HUES48 (cell line): Measurements from ENCODE around the gene HMGN3.
A peak's percentile ranks its signal among the peaks of the same experiment; 100 is the strongest.

Experiments used
- H3K27ac ChIP-seq: one replicate; pipeline ENCODE4 v1.7.0; 2013; ENCODE audit warnings: low read depth, low read length, inconsistent platforms
- H3K27me3 ChIP-seq: 2 replicates; pipeline ENCODE4 v1.6.1; 2013; ENCODE audit warnings: mild to moderate bottlenecking, low read length; ENCODE audit not compliant: control insufficient read depth, insufficient read depth
- H3K36me3 ChIP-seq: 2 replicates; pipeline ENCODE4 v1.6.1; 2013; ENCODE audit warnings: low read length; ENCODE audit not compliant: control insufficient read depth, insufficient read depth
- H3K4me1 ChIP-seq: 2 replicates; pipeline ENCODE4 v1.6.1; 2013; ENCODE audit warnings: mild to moderate bottlenecking, low read length; ENCODE audit not compliant: control insufficient read depth, insufficient read depth
- H3K4me3 ChIP-seq: 2 replicates; pipeline ENCODE4 v1.5.1; 2013; ENCODE audit warnings: mild to moderate bottlenecking, low read depth, low read length
- H3K9ac ChIP-seq: 2 replicates; pipeline ENCODE4 v1.6.1; 2013; ENCODE audit warnings: mild to moderate bottlenecking, low read depth, low read length, moderate library complexity
- H3K9me3 ChIP-seq: 2 replicates; pipeline ENCODE4 v1.6.1; 2013; ENCODE audit warnings: low read length; ENCODE audit not compliant: control insufficient read depth, insufficient read depth

HMGN3 gene

DNA sequence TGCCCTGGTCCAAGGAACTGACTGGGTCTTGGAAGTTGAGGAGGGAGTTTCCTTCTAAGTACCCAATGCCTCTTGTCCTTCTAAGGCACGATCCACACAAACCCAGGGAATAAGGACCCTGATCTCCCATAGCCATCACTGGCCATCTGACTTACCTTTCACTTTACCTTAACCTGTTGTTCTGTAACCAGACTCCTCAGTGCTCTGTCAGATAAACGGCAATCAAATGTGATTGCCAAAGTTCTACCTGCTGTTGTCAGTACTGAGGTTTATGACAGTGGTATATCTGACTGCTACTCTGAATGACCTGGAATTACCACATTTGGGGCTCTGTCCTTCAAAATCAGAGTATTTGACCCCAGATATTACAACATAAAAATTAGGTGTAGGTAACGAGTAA lies 49.8 kb downstream of the HMGN3 start:
- Histone ChIP-seq H3K27me3 (no peaks in the 10 kb centered on the region), H3K4me3 (no peak overlapping the region), H3K9ac (no peak overlapping the region), H3K36me3 (no peaks in the 10 kb centered on the region), H3K4me1 (peaks cover 9% of the 10 kb centered on the region), H3K27ac (no peak overlapping the region), H3K9me3 (no peaks in the 10 kb centered on the region)

DNA sequence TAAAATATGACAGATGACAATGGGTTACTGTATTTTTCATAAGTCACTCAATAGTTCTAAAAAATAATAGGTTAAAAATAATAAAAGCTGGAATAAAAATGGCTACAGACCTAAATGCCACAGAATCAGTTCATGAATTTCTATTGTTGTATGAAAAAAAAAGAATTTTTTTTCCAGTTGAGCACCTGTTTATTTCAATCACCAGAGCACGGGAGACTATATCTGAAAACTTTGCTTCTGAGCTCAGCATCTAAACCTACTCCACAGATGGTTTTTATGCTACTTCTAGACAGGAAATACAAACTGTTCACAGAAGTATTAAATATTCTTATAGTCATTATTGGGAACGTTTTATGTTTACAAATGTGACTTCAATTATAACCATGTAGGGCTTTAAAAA lies 50.4 kb downstream of the HMGN3 start:
- no peak overlapping the region for H3K27ac ChIP-seq
- H3K36me3 ChIP-seq: no peaks in the 10 kb centered on the region
- H3K9ac ChIP-seq: no peak overlapping the region
- H3K27me3 ChIP-seq: no peaks in the 10 kb centered on the region
- H3K9me3 ChIP-seq: no peaks in the 10 kb centered on the region
- no peak overlapping the region for H3K4me3 ChIP-seq
- peaks cover 6% of the 10 kb centered on the region for H3K4me1 ChIP-seq

DNA sequence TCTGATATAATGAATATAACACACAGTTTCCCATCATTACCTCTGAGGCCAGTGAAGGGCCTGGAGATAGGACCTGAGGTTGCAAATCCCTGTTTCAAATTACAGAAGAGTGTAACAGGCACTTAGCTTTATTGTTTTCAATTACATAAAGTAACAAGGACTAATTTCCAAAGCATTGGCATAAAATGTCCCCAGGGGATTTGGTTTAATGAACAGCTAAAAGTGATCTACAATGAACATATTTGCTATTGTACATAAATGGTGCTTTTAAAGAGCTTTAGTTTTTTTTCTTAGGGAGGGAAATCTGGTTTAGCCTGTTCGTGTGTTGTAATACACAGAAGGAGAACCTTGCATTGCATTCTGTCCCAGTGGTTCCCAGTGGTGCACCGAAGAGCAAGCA lies 54.4 kb downstream of the HMGN3 start:
- H3K27me3 ChIP-seq: no peaks in the 10 kb centered on the region
- no peaks in the 10 kb centered on the region for H3K4me1 ChIP-seq
- no peaks in the 10 kb centered on the region for H3K36me3 ChIP-seq
- no peaks in the 10 kb centered on the region for H3K9me3 ChIP-seq
- no peak overlapping the region for H3K9ac ChIP-seq
- no peak overlapping the region for H3K4me3 ChIP-seq
- no peak overlapping the region for H3K27ac ChIP-seq

DNA sequence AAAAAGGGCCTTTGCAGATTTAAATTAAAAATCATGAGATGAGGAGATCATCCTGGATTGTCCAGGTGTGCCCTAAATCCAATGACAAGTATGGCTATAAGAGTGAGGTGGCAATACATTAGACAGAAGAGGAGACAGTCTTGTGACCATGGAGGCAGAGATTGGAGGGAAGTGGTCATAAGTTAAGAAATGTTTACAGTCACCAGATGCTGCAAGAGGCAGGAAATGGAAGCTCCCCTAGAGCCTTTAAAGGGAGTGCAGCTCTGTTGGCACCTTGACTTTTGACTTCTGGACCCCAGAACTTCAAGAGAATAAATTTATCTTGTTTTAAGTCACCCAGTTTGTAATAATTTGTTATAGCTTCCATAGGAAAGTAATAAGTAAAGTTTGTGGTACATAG lies 61.1 kb downstream of the HMGN3 start:
- Histone ChIP-seq H3K27me3 (no peaks in the 10 kb centered on the region), H3K4me1 (peaks cover 6% of the 10 kb centered on the region)

DNA sequence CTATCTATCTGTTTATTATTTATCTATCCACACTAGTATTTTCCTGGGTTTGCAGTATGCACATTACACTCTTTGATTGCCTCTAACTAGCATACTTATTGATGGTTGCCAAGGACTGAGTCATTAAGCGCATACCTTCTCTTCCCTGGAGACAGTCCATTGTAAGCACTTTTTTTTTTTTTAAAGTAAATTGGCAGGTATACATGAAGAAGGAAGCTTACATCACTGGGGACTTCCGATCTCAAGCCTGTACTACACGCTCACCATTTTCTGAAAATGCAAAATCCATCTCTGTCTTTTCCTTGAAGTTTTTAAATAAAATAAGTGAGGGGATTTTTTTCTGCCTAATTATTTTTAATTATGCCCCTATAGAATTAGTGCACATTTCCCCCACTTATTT lies 63.5 kb downstream of the HMGN3 start:
- H3K27ac ChIP-seq: no peak overlapping the region
- H3K9me3 ChIP-seq: no peaks in the 10 kb centered on the region
- no peaks in the 10 kb centered on the region for H3K27me3 ChIP-seq
- H3K4me3 ChIP-seq: no peak overlapping the region
- H3K36me3 ChIP-seq: no peaks in the 10 kb centered on the region
- no peak overlapping the region for H3K9ac ChIP-seq
- peaks cover 6% of the 10 kb centered on the region for H3K4me1 ChIP-seq

More for the DNA sequence above, 61.1 kb downstream of the HMGN3 start:
- Histone ChIP-seq H3K36me3 (no peaks in the 10 kb centered on the region), H3K9ac (no peak overlapping the region), H3K9me3 (no peaks in the 10 kb centered on the region), H3K4me3 (no peak overlapping the region), H3K27ac (no peak overlapping the region)

DNA sequence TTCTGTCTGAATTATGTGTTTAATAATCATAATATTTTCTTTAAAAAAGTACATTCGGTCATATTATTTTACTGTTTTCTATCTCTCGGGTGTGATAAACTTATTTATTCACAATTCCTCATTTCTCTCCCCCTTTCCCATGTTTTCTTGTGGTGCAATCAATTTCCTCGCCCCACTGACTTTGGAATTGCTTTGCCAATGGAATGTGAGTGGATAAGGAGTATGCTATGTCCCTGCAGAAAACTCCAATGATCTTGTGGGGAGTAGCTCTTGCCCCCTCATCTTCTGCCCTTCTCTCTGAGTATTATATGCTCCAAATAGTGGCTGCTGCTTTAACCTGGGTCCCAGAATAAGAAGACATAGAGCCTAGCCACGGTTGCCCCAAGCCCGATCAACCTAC lies 64.1 kb downstream of the HMGN3 start:
- no peak overlapping the region for H3K9ac ChIP-seq
- H3K4me3 ChIP-seq: no peak overlapping the region
- no peaks in the 10 kb centered on the region for H3K27me3 ChIP-seq
- no peak overlapping the region for H3K27ac ChIP-seq
- H3K9me3 ChIP-seq: no peaks in the 10 kb centered on the region
- H3K36me3 ChIP-seq: no peaks in the 10 kb centered on the region
- peaks cover 6% of the 10 kb centered on the region for H3K4me1 ChIP-seq

DNA sequence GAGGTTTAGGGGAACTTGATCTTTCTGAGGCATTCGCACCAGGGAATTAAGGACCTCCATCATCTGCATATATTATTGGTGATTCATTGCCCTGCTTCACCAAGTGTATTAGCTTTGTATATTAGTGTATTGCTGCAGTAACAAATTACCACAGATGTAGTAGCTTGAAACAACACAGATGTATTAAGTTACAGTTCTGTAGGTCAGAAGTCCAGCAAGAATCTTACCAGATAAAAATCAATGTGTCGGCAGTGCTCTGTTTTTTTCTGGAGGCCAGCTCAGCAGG lies 65.8 kb downstream of the HMGN3 start:
- Histone ChIP-seq H3K36me3 (no peaks in the 10 kb centered on the region), H3K4me3 (no peak overlapping the region), H3K9me3 (no peaks in the 10 kb centered on the region), H3K27me3 (no peaks in the 10 kb centered on the region), H3K4me1 (peaks cover 6% of the 10 kb centered on the region), H3K27ac (no peak overlapping the region), H3K9ac (no peak overlapping the region)

DNA sequence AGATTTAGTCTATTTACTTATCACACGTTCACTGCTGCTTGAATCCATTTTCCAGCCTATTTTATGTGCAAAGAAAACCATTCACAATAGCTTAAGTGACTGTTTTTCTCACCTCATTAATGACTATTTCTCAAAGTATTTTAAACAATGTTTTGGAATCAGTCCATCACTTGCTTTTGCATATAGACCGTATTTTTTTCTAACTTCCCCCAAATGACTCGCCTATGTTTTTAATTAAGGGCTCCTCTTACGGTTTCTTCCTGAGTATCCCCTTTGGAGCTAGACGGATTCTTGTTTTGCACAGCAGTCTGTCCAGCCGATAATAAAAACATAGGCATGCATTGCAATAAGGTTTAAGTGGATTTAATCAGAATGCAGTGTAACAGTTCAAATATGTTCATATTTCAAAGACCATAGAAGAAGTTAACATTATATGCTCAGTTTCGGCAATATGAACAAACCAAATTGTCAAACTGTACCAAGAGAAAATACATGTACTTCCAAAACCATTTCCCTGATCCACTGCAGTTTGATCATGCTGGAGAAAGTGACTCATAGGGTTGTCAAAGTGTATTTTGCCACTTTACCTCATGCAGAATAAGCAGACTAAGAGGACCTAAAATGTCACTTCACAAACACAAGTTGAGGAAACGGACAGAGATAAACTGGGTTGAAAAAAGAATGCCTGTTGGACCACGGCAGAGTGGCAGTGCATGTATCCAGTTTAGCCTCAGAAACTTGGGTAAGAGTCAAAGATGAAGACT lies 66.4 kb downstream of the HMGN3 start:
- Histone ChIP-seq H3K4me3 (no peak overlapping the region), H3K27me3 (no peaks in the 10 kb centered on the region), H3K27ac (no peak overlapping the region), H3K9ac (no peak overlapping the region), H3K4me1 (peaks cover 6% of the 10 kb centered on the region), H3K36me3 (no peaks in the 10 kb centered on the region), H3K9me3 (no peaks in the 10 kb centered on the region)

DNA sequence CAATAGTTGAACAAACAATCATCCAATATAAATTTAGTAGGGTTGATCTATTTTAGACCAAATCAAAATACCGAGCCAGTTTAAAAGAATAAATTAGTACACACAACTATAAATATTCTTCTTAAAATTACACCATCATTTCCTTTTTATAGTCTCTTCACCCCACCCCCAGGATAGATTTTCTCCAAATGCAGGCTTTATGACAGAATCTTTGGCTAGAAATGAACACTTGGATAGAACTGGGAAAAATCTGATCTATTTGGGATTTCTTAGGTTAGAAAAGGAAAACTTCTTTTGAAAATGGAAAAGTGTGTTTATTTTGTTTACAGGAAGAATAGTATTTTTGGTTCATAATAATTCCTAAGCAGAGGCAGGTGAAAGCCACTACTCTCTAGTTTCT lies 74.6 kb downstream of the HMGN3 start:
- H3K4me1 ChIP-seq: peaks cover 6% of the 10 kb centered on the region; the same call in 1 of the 2 replicates
- H3K36me3 ChIP-seq: no peaks in the 10 kb centered on the region
- H3K9ac ChIP-seq: no peak overlapping the region
- H3K9me3 ChIP-seq: no peaks in the 10 kb centered on the region
- H3K4me3 ChIP-seq: no peak overlapping the region
- no peak overlapping the region for H3K27ac ChIP-seq
- no peaks in the 10 kb centered on the region for H3K27me3 ChIP-seq

DNA sequence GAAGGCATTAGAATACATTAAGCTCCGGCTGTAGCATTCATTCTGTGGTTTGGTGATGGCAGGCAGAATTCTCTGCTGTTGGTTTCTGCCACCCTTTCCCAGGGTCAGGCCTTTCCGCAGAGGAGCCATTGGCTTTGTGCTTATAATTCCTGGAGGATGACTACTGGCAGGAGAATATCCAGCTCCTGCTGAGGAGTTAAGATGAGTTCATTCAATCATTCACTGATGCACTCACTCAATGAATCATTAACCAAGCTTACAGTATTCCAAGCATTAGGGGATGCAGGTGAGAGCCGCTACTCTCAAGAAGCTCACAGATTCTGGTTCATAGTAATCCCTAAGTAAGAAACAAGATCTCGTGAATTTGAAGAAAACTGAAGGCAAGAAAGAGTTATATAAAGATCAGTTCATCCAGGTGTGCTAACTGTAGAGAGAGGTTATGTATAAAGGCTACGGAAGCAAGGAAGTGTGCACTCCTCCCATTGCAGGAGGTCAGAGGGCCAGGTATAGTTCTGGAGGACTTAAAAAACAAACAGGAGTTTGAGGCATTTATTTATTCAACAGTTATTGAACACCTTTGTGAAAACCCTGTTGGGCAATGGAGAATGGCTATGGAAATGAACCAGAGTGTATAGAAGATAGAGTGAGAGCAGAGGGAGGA lies 75.5 kb downstream of the HMGN3 start:
- Histone ChIP-seq H3K36me3 (no peaks in the 10 kb centered on the region), H3K4me3 (no peak overlapping the region), H3K27ac (peak overlapping the region; percentile 46), H3K9me3 (no peaks in the 10 kb centered on the region), H3K27me3 (no peaks in the 10 kb centered on the region), H3K4me1 (peaks cover 12% of the 10 kb centered on the region), H3K9ac (no peak overlapping the region)

DNA sequence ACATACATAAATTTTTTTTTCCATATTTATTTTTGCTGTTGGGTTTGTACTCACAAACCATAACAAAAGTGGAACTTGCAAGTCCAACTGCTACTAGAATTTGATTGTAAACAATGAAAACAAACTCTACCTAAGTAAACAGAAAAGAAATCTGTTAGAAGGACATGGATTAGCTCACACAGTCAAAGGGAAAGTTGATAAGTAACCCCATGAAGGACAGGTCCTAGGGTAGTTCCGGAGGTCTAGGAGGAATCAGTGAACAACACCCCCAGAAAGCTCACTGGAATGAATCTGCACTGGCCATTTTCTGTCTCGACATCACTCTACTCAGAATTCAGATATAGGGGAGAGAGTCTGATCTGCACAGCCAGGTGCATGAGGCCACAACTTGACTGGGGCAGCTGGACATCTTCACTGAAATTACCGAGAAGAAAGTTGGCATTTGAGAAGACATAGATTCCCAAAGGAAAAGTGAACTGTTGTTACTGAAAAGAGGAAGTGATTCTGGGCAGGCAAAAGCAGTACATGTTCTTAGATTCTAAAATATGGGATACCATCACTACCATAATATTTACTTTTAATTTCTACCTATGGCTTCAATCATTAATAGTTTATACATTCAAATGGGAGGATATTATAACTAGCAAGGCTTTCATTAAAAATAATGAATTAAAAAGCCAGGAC lies 76.4 kb downstream of the HMGN3 start:
- H3K4me3 ChIP-seq: no peak overlapping the region
- no peaks in the 10 kb centered on the region for H3K27me3 ChIP-seq
- H3K27ac ChIP-seq: peak overlapping the region; percentile 46
- H3K36me3 ChIP-seq: no peaks in the 10 kb centered on the region
- no peaks in the 10 kb centered on the region for H3K9me3 ChIP-seq
- no peak overlapping the region for H3K9ac ChIP-seq
- peaks cover 21% of the 10 kb centered on the region for H3K4me1 ChIP-seq
